H1 (cell line): ENCODE data around the gene FYB2.

ENCODE experiments used
- BACH1 ChIP-seq: IDR thresholded peaks from 2 replicates; pipeline ENCODE4 v1.6.1; 2012; ENCODE audit warnings: low read length, improper control_type of control experiment
- CTCF ChIP-seq, 3 experiments: IDR thresholded peaks; 1 replicate in 2 of 3; 2 replicates in 1 of 3; pipeline versions ENCODE4 v1.5.1 to v1.6.1; 2011; ENCODE audit warnings: low read length in 3 of 3, mild to moderate bottlenecking in 3 of 3, inconsistent platforms in 2 of 3, low read depth in 1 of 3, moderate library complexity in 1 of 3; ENCODE audit not compliant: insufficient read depth in 1 of 3; ENCODE audit errors: control extremely low read depth in 1 of 3
- RBBP5 ChIP-seq: IDR thresholded peaks from 2 replicates; pipeline ENCODE4 v1.7.1; 2012; ENCODE audit warnings: low read depth, mild to moderate bottlenecking, inconsistent platforms, low read length, moderate library complexity, borderline replicate concordance
- SAP30 ChIP-seq: fragments of 300-600 bp; sonication (generic); IDR thresholded peaks from 2 replicates; pipeline ENCODE4 v1.7.1; 2012; ENCODE audit warnings: low read length, moderate library complexity, mild to moderate bottlenecking, inconsistent platforms; ENCODE audit not compliant: insufficient read depth, insufficient replicate concordance
- SIX5 ChIP-seq: IDR thresholded peaks from 2 replicates; pipeline ENCODE4 v1.6.1; 2011; ENCODE audit warnings: mild to moderate bottlenecking, low read depth, low read length

- TF ChIP-seq SAP30 (no peak), CTCF (IDR thresholded peaks at IDR 0.05; ENCODE audit: control extremely low read depth in 1 of 3, insufficient read depth in 1 of 3, low read depth in 1 of 3, low read length in 3 of 3) (no peak), RBBP5 (no peak), SIX5 (no peak), BACH1 (no peak)
These were observed 2.3 kb downstream of the FYB2 start for GRCh38 chr1:56816909-56817308.
